Stimulated activated CD4-positive, alpha-beta T cell treated with anti-CD3 and anti-CD28 coated beads, TNF-alpha, amount 100 ng/mL, for 24 hours (primary cell): ENCODE results near the gene COL8A2.

Experiments
- DNase-seq, 3 experiments: peaks; one replicate each; pipeline ENCODE4 v3.0.0-alpha.2; 2020; ENCODE audit warnings: low read depth in 3 of 3

Gene COL8A2

DNA sequence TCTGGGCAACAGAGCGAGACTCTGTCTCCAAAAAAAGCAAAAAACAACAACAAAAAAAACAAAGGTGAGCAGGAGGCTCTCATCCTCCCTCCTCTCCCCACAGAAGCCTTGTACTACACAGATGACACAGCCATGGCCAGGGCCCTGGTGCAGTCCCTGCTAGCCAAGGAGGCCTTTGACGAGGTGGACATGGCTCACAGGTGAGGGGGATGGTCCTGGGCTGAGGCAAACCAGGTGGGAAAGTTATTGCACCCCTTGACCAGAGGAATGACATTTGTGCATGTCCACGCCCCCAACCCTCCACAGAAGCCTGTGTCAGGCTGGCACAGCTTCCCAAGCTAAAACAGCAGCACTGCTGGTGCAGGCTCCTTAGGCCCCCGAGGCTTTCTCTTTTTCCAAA is 33.9 kb downstream of the COL8A2 start:
- DNase-seq, result no peak

DNA sequence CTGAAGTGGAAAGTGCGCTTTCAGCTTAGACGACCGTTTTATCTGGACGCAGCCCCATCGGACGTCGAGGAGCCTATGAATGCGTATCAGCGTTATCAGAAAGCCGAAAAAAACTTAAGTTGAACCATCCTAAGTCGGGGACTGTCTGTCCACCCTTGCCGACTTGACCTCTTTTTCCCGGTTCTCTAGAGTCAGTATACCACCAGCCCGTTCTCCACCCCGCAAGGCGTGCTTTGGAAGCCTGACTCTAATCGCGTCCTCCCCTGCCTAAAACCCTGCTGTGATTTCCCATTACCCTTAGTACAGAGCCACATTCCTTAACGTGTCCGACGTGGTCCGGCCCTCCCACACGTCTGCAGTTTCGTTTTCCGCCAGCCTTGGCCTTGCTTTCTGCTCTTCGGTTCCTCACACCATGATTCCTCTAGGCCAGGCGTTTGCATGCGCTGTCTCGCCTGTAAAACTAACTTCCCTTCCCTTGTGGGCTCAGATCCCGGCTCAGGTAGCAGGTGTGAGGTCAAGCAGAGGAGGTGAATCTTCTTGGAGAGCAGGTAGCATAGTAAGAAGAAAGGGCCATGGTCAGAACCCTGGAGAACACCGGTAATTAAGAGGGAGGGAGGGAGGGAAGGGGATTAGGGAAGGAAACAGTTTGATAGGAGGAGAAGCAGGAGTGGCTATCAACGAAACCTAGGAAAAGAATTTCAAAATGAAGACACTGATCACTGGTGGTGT is 35.5 kb downstream of the COL8A2 start:
- no peak for DNase-seq

DNA sequence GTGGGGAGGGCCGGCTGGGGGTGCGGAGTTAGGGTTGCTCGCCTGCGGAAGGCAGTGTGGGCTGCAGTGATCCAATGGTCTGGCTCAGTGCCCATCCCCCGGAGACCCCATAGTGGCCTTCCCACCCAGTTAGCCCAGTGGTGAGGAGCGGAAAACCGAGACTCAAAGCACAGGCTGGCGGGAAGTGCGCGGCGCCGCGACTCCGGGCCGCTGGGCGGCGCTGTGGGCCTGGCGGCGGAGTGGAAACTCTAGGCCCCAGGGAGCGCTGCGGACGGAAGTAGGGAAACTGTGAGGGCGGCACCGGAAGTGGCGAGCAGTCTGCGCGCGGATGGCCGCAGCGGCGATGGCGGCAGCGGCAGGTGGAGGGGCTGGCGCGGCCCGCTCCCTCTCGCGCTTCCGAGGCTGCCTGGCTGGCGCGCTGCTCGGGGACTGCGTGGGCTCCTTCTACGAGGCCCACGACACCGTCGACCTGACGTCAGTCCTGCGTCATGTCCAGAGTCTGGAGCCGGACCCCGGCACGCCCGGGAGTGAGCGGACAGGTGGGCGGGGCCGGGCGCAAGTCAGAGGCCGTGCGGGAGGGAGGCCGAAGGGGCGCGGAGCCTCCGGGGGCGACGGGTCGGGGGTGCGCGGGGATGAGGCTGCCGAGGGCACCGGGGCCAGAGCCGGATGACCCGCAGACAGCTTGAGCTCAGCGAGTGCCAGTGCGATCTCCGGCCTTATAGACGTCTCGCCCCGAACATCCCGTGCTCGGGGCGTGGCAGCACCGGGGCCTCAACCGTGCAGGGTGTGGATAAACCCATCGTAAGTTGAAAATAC is 36.2 kb downstream of the COL8A2 start, which contains the start of gene ADPRS:
TSS of gene ADPRS (plus strand) at position 316 of the 816 bp plus-strand sequence. CDS start at position 329, 13 bp downstream.
- DNase-seq, result peak; percentile 80 to 92 (median 87)

DNA sequence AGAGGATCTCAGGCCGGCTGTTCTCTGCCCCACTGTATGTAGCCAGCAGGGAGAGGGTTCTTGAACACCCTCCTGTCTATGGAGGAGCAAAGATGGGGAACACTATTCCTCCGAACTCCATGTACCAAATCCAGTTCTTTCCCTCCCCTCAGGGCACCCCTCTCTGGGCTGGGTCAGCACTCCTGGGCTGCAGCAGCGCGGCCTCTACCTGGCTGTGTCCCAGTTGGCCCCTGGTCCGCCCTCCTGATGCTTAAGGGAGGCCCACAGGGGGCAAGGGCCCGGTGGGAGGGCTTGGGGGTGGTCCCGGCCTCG is 36.8 kb downstream of the COL8A2 start:
- no peak for DNase-seq

DNA sequence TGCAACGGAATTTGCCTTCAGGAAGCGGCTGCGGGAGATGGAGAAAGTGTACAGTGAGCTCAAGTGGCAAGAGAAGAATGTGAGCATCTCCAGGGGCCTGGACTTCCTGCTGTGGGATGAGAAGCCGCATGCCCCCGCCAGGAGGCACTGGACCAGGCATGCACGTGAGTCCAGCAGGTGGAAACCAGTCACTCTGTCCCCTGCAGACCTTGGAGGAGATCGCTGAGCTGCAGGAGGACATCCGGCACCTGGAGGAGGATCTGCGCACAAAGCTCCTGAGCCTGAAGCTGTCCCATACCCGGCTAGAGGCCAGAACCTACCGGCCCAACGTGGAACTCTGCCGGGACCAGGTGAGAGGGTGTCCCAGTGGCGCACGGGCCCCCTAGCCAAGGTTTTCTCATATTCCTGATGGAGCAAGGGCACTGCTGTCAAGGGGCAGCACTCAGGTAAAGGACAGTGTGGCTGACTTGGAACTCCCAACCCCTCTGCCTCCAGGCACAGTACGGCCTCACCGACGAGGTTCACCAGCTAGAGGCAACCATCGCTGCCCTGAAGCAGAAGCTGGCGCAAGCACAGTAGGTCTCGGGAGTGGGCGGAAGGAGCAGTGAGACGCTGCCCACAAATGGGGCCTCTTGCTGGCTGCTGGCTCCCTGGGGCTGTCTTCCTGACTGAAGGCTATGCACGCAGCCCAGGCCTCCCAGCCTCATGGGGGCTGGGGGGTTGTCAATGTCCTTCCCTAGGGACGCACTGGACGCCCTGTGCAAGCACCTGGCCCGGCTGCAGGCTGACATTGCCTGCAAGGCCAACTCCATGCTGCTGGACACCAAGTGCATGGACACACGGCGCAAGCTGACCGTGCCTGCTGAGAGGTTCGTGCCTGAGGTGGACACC is 37.5 kb downstream of the COL8A2 start:
- DNase-seq, result no peak

DNA sequence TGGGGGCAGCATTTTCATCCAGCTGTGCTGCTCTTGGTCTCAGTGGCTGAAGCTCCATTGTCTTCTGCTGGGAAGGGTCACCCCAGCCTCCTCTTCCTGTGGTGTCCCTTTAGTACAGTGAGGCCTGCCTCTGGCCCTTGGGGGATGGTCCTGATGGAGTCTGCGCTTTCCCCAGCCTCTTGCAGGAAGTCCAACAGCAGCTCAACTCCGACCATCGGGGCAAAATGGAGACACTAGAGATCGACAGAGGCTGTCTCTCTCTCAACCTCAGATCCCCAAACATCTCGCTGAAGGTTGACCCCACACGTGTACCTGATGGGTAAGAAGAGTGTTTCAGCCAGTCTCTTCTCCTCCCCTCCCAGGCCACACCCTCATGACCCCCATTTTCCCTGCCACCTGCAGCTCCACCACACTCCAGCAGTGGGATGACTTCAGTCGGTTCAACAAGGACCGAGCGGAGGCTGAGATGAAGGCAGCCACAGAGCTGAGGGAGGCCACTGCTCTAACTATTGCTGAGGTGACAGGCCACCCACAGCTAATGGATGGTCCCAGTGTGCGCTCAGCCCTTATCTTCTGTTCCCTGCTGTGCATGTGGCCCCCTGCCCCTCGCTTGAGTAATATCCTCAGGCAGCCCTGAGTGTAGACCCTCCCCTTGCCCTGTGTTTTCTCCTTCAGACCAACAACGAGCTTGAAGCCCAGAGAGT is 38.3 kb downstream of the COL8A2 start:
- no peak for DNase-seq

DNA sequence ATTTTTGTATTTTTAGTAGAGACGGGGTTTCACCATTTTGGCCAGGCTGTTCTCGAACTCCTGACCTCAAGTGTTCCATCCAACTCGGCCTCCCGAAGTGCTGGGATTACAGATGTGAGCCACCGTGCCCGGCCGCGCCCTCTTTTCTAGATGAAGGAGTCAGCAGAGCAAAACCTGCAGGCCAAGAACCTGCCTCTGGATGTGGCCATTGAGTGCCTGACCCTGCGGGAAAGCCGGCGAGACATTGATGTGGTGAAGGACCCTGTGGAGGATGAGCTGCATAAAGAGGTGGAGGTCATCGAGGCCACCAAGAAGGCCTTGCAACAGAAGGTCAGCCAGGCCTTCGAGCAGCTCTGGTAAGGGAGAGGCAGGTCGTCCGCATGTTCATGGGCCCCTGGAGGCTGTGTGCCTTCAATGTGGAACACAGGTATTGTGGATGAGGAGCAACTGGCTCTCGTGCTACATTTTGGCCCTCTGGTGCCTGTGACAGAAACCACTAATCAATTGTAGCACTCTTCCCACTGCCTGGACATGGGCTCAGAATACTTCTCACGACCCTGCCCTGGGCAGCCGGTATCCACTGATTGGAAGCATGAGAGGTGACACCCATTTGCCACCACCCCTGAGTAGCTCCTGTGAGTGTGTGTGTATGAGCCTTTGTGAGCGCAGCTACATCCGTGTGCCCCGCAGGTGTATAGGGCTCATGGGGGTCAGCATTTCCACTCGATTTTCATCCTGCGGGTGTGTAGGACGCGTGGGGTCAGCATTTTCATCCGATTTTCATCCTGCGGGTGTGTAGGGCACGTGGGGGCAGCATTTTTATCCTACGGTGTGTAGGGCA is 39.1 kb downstream of the COL8A2 start:
- DNase-seq, result no peak

DNA sequence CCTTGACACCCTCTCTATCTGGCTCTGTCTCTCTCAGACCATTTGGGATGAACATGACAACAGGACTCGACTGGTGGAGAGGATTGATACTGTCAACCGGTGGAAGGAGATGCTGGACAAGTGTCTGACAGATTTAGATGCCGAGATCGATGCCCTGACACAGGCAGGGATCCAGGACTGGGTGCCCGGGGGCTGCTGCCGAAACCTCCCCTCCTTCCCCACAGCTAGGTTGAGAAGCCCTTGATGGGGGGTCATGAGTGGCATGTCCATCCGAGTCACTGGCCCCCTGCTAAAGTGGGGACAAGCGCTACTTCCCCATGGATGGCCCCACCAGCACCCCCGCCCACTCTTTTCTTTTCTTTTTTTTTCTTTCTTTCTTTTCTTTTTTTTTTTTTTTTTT is 39.9 kb downstream of the COL8A2 start:
- no peak for DNase-seq

DNA sequence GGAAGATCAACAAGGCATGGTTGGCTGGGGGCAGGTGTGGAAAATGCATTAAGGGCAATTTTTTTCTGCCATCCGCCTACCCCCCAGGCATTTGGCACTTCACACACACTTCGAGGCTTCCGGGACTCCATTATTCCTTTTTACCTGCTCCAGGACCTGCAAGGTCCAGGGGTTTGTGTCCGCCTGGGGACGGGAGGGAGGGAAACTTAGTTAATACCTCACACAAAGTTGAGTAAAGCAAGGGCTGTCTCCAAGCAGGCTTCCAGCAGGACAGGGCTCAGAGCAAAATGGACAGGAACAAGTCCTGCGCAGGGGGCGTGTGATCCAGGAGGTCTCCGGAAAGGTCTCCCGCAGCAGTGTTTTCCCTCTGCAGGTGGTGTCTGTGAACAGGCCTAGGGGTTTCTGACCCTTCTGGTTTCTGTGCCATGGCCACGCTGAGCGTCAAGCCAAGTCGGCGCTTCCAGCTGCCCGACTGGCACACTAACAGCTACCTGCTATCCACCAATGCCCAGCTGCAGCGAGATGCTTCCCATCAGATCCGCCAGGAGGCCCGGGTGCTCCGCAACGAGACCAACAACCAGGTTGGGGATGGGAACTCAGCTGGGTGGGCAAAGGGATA is 40.4 kb downstream of the COL8A2 start:
- DNase-seq, result no peak

DNA sequence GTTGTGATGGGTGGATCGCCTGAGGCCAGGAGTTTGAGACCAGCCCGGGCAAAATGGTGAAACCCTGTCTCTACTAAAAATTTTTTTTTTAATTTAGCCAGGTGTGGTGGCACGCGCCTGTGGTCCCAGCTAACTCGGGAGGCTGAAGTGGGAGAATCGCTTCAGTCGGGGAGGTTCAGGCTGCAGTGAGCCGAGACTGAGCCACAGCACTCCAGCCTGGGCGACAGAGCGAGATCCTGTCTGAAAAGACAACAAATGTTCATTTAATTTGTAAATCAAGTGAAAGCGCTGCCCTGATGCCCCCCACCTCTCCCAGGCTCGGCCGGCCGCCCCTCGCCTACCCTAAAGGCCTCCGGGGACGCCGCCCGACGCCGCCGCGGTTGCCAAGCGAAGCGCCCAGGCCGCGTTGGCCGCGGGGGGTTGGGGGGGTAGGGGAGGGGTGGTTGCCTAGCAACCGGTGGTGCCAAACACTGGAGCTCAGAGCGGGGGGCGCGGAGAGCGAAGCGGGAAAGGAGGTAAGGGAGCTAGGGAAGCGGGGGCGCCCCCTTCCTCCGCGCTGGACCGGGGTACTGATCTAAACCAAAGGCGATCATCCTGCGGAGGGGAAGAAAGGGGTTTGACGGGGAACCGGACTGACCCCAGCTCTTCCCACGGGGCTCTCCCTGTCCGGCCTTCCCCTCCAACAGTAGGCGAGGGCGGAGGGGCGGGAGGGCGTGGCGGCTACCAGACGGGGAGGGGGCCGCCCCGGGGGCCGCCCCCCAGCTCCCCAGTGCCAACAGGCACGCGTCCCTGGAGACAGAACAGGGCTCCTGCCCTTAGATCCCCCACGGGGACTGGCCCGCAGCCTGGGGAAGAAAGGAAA is 41.2 kb downstream of the COL8A2 start, which contains the start of gene TEKT2:
TSS of gene TEKT2 (plus strand) at position 460 of the 862 bp plus-strand sequence. CDS start 828 bp downstream, outside the sequence.
- no peak for DNase-seq

DNA sequence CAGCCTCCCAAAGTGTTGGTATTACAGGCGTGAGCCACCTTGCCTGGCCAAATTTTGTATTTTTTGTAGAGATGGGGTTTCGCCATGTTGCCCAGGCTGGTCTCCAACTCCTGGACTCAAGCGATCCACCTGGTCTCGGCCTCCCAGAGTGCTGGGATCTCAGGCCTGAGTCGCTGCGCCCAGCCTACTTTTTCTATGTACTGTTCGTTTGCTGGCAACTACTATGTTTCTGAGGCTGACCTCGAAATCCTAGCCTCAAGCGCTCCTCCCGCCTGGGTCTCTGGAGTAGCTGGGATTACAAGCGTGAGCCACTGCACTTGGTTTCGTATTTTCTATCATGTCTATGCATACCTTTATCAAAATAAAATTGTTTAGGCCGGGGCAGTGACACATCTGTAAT is 41.8 kb downstream of the COL8A2 start:
- no peak for DNase-seq

DNA sequence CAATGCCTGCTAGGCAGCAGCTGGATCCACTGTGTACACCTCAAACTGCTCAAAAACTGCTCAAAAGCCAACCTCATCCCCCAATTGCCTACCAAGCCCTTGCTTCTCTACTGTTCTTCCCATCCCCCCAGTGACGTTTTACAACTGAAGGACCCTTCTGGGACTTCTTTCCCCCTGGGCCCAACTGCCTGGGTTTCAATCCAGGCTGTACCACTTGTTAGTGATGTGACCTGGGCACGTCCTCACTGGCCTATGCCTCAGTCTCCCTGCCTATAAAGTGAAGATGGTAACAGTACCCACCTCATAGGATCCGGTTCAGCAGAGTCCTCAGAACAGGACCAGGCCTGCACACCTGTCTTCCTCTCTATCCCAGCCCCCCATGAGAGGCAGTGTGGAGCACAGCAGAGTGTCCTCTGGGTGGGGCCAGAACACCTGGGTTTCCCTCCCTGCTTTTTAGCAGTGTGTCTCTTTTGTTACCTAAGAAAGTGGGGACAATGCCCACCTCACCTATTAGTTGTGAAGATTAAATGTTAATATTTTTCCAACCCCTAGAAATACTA is 43.0 kb downstream of the COL8A2 start:
- DNase-seq, result no peak

DNA sequence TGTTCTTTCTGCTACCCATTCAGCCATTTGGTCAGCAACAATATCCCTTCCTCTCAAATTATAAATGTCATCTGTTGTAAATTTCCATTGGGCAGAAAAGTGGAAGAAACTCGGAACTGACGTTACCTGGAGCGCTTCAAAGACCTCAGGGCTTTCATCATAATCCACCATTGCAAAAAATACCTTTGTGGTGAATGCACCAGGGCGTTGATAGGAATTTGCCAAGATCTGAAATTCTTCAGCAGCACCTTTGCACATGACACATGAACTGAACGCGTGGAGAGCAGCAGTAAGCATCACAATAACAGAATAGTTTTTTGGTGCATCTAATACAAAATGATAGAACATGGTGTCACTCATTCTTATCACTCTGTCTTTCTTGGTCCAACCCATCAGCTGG is 44.2 kb downstream of the COL8A2 start:
- no peak for DNase-seq

DNA sequence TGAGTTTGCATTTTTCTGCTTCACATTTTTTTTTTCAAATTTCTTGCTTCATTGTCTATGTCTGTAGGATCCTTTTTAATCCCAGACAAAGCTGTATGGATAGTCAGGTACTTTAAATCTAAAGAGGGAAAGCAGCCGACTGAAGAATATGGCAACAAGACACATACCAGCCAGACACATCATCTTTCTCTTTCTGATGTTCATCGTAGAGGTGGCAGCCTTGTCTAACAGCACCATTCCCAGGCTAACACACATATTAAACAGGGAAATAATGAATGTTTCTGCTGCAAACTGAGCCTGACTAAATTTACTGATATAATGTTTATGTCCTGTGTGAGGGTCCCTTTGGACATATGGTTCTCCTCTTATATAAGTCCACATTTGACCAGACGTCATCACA is 44.8 kb downstream of the COL8A2 start:
- DNase-seq, result no peak

DNA sequence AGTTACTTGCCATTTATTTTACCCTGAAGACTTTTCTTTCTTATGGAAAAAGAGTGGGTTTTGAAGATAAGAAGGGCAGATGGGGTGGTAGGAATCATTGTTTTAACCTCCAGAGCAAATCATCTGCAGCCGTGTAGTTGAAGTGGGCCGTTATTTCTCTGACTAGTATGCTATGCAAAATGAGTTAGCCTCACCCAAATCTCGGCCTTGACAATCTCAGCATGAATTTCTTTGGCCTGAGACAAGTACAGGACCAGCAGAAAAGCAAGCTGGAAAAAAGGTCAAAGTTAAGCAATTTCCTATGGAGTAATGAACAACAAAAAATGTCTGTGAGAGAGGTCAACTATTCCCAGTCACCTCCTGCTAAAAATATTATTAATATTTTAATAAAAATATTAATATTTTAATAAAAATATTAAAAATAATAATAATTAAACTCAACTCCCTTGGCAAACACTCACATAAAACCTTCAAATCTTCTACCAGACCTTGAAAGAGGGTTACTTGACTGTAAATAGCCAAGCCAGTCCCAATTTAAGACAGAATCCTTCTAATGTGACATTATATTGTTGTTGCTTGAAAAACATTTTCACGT is 47.9 kb downstream of the COL8A2 start:
- DNase-seq, result no peak

DNA sequence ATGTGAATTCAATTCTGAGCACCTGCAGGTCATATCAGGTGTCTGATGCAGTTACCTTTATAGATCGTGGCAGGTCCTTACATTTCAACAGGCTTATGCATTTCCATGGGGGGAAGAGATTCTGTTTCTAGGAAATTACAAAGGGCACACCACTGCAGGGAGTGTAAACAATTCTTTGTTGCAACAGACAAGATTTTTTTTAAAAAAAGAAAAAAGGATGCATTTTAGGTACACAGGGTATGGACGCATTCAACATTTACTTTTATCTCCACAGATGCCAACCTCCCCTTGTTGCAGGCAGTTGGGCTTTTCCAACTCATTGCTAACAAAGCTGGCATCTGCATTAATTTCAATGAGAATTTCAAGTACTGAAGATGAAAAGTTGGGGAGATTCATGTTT is 54.7 kb downstream of the COL8A2 start:
- DNase-seq, result no peak

DNA sequence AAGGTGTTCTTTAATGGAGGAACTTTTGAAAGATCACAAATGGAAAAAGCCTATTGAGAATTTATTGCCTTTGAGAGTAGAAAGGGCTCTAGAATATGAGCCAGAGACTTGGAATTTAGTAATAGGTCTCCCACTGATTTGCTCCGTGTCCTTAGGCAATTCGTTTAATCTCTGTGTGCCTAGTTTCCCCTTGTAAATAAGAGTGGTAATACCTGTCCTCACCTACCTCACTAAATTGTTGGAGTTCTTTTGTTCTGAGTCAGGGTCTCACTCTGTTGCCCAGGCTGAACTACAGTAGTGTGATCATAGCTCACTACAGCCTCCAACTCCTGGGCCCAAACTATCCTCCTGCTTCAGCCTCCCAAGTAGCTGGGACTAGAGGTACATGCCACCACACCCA is 56.2 kb downstream of the COL8A2 start:
- no peak for DNase-seq

DNA sequence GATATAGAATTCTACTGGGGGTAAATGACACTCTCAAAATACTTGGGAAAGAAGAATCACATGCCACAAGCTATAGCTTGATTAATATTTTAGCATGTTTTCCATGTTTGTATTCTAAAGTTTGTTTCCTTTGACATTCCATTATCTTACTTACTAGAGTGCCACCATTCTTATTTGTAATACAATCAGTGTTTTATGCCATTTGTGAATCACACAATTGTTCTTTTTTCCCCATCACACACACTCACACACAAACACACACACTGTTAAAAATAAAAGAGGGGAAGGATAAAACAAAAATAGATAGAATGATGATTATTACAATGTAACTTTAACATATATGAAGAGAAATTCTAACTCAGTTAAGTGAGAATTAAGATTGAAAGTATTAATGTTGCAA is 57.2 kb downstream of the COL8A2 start:
- DNase-seq, result no peak

DNA sequence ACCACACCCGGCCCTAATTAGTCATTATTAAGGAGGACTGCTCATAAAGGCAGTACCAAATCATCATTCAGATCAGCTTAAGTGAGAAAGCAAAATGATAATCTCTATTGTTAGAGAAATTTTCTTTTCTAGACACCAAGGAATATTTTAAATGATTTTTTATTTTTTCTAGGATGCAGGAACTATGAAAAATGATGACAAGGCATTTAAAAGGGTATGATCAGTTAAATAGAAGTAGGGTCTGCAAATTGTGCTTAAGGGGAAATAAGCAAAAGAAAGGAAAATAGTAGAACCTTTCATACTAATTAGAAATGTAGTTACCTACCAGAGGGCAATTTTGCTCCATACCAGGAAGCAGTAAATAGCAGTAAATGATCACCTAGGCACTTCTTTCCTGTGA is 62.7 kb downstream of the COL8A2 start:
- DNase-seq, result no peak
